Esophagus muscularis mucosa (tissue), 3 donors: ENCODE results near the gene CKS1B.

Source experiments
- POLR2A ChIP-seq: fragments of 450-650 bp; IDR thresholded peaks from one replicate; pipeline ENCODE4 v1.6.1; 2017; ENCODE audit warnings: antibody characterized with exemption, moderate library complexity, mild to moderate bottlenecking, low read depth
- POLR2AphosphoS5 ChIP-seq, 2 donors: sonication (generic); formaldehyde crosslinking; IDR thresholded peaks; one replicate each; pipeline ENCODE4 v1.6.1; 2017; ENCODE audit warnings: antibody characterized with exemption in 2 of 2
- TF ChIP-seq, protein P1 (sequence below), 3 experiments: fragments of 200-600 bp in 2 of 3; fragments of 450-650 bp in 1 of 3; sonication (generic) in 2 of 3; IDR thresholded peaks; one replicate each; pipeline ENCODE4 v1.5.1; 2017 to 2019; ENCODE audit warnings: antibody characterized with exemption in 3 of 3, mild to moderate bottlenecking in 2 of 3, moderate library complexity in 1 of 3

DNA sequence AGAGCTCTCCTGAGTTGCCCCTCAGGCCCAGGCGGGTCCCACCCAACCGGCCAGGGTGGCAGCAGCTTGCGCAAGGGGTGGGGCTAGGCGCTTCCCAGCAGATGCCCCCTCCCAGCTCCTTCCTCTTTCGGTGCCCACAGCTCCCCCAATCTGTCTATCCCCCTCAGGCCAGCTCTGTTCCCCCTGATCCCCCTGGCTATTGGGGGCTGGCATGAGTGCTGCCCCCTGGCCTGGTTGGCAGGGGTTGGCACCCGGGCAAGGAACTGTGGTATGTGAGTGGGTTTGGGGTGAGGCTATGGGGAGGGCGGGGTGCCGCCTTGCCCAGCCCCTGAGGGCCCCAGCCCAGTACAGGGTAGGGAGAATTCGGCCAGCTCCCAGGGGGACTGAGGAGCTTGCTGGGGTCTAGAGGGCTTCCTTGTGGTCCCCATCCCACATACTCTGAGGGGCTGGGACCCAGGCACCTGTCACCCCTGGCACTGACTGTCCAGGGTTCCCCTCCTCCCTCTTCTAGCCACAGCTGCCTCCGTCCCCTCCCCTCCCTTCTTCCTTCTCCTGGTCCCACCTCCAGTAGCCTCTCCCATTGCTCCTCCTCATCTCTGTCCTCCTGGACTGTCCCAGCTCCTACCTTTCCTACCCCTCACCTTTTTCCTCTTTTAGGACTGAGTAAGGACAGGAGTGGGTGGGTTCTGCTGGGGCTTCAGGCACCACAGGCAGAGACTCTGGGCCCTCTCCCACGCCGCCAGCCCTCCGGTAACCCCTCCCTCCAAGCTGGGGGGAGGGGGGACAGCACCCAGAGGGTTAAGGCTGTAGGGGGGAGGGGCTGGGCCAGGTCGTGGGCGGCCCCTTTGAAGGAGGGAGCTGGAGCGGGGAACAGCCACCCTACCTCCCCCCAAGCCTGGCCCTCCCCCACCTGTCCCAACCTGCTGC lies 33.8 kb downstream of the CKS1B start:
- TF ChIP-seq POLR2A (no peak), POLR2AphosphoS5 (IDR thresholded peaks at IDR 0.05) (no peak)
- TF ChIP-seq, protein P1, sequence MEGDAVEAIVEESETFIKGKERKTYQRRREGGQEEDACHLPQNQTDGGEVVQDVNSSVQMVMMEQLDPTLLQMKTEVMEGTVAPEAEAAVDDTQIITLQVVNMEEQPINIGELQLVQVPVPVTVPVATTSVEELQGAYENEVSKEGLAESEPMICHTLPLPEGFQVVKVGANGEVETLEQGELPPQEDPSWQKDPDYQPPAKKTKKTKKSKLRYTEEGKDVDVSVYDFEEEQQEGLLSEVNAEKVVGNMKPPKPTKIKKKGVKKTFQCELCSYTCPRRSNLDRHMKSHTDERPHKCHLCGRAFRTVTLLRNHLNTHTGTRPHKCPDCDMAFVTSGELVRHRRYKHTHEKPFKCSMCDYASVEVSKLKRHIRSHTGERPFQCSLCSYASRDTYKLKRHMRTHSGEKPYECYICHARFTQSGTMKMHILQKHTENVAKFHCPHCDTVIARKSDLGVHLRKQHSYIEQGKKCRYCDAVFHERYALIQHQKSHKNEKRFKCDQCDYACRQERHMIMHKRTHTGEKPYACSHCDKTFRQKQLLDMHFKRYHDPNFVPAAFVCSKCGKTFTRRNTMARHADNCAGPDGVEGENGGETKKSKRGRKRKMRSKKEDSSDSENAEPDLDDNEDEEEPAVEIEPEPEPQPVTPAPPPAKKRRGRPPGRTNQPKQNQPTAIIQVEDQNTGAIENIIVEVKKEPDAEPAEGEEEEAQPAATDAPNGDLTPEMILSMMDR (IDR thresholded peaks at IDR 0.05) = no peak
